Measurements from ENCODE around the gene PRL. TPM values are rescaled to one million over a fixed set of nuclear protein-coding genes. Genes with fewer than 3 reads are reported as not detected.

The PRL gene
- total and polyA plus RNA-seq, 2 of the 13 experiments (the other 11 are each of a cell fraction or from before 2014, with no cell fraction given) = not detected

GRCh38 chr6:22279427-22279826 is 17.4 kb downstream of the PRL start (continued):
- TF ChIP-seq ASH2L (IDR thresholded peaks at IDR 0.05; ENCODE audit: insufficient read length, low read depth, low read length) (no peak), SIX1 (CRISPR knock-in tag; IDR thresholded peaks at IDR 0.05; ENCODE audit: borderline replicate concordance) (no peak)

DNA sequence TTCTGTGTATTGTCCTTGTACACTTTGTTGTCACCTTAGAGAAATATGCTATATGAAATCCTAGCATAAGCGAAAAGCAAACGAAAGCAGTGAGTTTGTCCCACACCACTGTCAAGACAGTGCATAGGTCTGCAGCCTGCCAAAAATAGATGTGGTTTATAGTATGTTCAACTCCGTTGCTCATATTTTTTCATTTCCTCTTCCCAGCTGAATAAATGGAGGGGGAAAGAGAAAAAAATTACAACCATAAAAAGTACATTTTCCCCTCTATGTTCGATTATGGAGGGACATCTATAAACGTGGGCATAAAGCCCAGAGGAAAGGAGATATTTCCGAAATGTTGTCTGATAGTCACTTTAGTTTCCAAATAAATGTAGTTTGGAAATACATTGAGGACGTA is 25.8 kb downstream of the PRL start:
- no peak for FAIRE-seq
- WGBS (ENCODE audit: low lambda C conversion rate) = 21% methylated on average over 7 of the region's 7 CpGs
- H3K4me1 ChIP-seq (ENCODE audit: insufficient read depth, low read length) = no peaks in the 10 kb centered on the region
- CTCF ChIA-PET (ENCODE audit: low intra/inter-chr PET ratio, low total read pairs) = no interaction called here
- BruUV-seq (replicated peaks) = no TSS peak
- DNase-seq (ENCODE audit: low spot score) = no peak
- no peak overlapping the region for H3K27ac ChIP-seq (ENCODE audit: extremely low read length, insufficient read depth, low read length)
- in situ Hi-C loops (cut with HindIII; ENCODE audit: extremely low pct_ligation_motif_present, low pct_unique_long_range_greater_than_20kb) = no loop called here
- H3K4me2 ChIP-seq (ENCODE audit: low read depth, low read length) = no peak overlapping the region
- no peaks in the 10 kb centered on the region for H3K36me3 ChIP-seq (replicated peaks in 1 of 2; ENCODE audit: control insufficient read depth in 1 of 2, insufficient read depth in 2 of 2, low read length in 2 of 2)
- no peak for ATAC-seq
- H4K20me1 ChIP-seq (ENCODE audit: insufficient read depth, low read length) = no peaks in the 10 kb centered on the region
- intact Hi-C loops (cut with micrococcal nuclease; ENCODE audit: unreplicated experiment) = no loop called here
- no peak overlapping the region for H3K4me3 ChIP-seq (replicated peaks in 1 of 3; ENCODE audit: insufficient read depth in 1 of 3, low read depth in 2 of 3, low read length in 3 of 3)
- no peaks in the 10 kb centered on the region for H3K79me2 ChIP-seq (ENCODE audit: insufficient read depth, low read length)
- H3K9ac ChIP-seq (ENCODE audit: insufficient read depth, low read depth, low read length) = no peak overlapping the region
- H3K9me3 ChIP-seq (ENCODE audit: low read length) = peaks cover 45% of the 10 kb centered on the region
- POLR2A ChIA-PET = no interaction called here
- no peak overlapping the region for H2AFZ ChIP-seq (ENCODE audit: low read length)
- H3K27me3 ChIP-seq (ENCODE audit: control insufficient read depth in 1 of 2, insufficient read depth in 2 of 2, low read length in 2 of 2) = no peaks in the 10 kb centered on the region
- TF ChIP-seq KDM5A (IDR thresholded peaks at IDR 0.05; ENCODE audit: borderline replicate concordance, low read length) = no peak
- TF ChIP-seq MIXL1 (CRISPR knock-in tag; IDR thresholded peaks at IDR 0.05) = no peak
- TF ChIP-seq, protein P1, sequence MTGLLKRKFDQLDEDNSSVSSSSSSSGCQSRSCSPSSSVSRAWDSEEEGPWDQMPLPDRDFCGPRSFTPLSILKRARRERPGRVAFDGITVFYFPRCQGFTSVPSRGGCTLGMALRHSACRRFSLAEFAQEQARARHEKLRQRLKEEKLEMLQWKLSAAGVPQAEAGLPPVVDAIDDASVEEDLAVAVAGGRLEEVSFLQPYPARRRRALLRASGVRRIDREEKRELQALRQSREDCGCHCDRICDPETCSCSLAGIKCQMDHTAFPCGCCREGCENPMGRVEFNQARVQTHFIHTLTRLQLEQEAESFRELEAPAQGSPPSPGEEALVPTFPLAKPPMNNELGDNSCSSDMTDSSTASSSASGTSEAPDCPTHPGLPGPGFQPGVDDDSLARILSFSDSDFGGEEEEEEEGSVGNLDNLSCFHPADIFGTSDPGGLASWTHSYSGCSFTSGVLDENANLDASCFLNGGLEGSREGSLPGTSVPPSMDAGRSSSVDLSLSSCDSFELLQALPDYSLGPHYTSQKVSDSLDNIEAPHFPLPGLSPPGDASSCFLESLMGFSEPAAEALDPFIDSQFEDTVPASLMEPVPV (CRISPR knock-in tag; IDR thresholded peaks at IDR 0.05) = no peak
- TF ChIP-seq ZNF800 (CRISPR knock-in tag; IDR thresholded peaks at IDR 0.05) = no peak
- TF ChIP-seq ZNF597 (CRISPR knock-in tag; IDR thresholded peaks at IDR 0.05) = no peak
- TF ChIP-seq, protein P2, sequence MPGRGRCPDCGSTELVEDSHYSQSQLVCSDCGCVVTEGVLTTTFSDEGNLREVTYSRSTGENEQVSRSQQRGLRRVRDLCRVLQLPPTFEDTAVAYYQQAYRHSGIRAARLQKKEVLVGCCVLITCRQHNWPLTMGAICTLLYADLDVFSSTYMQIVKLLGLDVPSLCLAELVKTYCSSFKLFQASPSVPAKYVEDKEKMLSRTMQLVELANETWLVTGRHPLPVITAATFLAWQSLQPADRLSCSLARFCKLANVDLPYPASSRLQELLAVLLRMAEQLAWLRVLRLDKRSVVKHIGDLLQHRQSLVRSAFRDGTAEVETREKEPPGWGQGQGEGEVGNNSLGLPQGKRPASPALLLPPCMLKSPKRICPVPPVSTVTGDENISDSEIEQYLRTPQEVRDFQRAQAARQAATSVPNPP (CRISPR knock-in tag; IDR thresholded peaks at IDR 0.05) = no peak
- TF ChIP-seq, protein P3, sequence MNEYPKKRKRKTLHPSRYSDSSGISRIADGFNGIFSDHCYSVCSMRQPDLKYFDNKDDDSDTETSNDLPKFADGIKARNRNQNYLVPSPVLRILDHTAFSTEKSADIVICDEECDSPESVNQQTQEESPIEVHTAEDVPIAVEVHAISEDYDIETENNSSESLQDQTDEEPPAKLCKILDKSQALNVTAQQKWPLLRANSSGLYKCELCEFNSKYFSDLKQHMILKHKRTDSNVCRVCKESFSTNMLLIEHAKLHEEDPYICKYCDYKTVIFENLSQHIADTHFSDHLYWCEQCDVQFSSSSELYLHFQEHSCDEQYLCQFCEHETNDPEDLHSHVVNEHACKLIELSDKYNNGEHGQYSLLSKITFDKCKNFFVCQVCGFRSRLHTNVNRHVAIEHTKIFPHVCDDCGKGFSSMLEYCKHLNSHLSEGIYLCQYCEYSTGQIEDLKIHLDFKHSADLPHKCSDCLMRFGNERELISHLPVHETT (CRISPR knock-in tag; conservative IDR thresholded peaks at IDR 0.05) = no peak
- no peak for TF ChIP-seq ZMYM3 (CRISPR knock-in tag; IDR thresholded peaks at IDR 0.05)
- TF ChIP-seq ZNF878 (CRISPR knock-in tag; IDR thresholded peaks at IDR 0.05) = no peak
- TF ChIP-seq, protein P4, sequence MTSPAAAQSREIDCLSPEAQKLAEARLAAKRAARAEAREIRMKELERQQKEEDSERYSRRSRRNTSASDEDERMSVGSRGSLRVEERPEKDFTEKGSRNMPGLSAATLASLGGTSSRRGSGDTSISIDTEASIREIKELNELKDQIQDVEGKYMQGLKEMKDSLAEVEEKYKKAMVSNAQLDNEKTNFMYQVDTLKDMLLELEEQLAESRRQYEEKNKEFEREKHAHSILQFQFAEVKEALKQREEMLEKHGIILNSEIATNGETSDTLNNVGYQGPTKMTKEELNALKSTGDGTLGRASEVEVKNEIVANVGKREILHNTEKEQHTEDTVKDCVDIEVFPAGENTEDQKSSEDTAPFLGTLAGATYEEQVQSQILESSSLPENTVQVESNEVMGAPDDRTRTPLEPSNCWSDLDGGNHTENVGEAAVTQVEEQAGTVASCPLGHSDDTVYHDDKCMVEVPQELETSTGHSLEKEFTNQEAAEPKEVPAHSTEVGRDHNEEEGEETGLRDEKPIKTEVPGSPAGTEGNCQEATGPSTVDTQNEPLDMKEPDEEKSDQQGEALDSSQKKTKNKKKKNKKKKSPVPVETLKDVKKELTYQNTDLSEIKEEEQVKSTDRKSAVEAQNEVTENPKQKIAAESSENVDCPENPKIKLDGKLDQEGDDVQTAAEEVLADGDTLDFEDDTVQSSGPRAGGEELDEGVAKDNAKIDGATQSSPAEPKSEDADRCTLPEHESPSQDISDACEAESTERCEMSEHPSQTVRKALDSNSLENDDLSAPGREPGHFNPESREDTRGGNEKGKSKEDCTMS (CRISPR knock-in tag; conservative IDR thresholded peaks at IDR 0.05) = no peak
- TF ChIP-seq POLR2AphosphoS5 (IDR thresholded peaks at IDR 0.05; ENCODE audit: low read depth, low read length) = no peak

Measured in HepG2 (cell line).